HG02870 (cell line): Measurements from ENCODE around the gene PPIE.
"Not testable (repeated sequence)": the region's sequence is repeated elsewhere in the genome, so short reads cannot be mapped to it uniquely, and the experiment has no call there.

Experiments used
- ATAC-seq: cut with Tn5 transposase; IDR thresholded peaks from one replicate; pipeline ENCODE4 v1.9.1; 2021; ENCODE audit warnings: mild to moderate bottlenecking, moderate library complexity; ENCODE audit not compliant: unreplicated experiment

The PPIE gene

GRCh38 chr1:39757501-39757900 lies 18.8 kb downstream of the PPIE start:
- no peak for ATAC-seq

GRCh38 chr1:39758556-39759435 lies 20.1 kb downstream of the PPIE start:
- ATAC-seq = no peak

- no peak for ATAC-seq
Measured at GRCh38 chr1:39759436-39759726, 20.7 kb downstream of the PPIE start.

GRCh38 chr1:39760074-39761008 lies 21.7 kb downstream of the PPIE start:
- ATAC-seq = no peak

- ATAC-seq = no peak
Measured at GRCh38 chr1:39761016-39761415, 22.3 kb downstream of the PPIE start.

- ATAC-seq = no peak
Measured at GRCh38 chr1:39761557-39762260, 23.0 kb downstream of the PPIE start.

GRCh38 chr1:39762550-39763540 lies 24.2 kb downstream of the PPIE start:
- no peak for ATAC-seq

GRCh38 chr1:39763619-39764374 lies 25.1 kb downstream of the PPIE start:
- not testable (repeated sequence) for ATAC-seq

- ATAC-seq = not testable (repeated sequence)
Measured at GRCh38 chr1:39764512-39764911, 25.8 kb downstream of the PPIE start.

GRCh38 chr1:39766466-39766865 lies 27.8 kb downstream of the PPIE start:
- not testable (repeated sequence) for ATAC-seq

- not testable (repeated sequence) for ATAC-seq
Measured at GRCh38 chr1:39769502-39769901, 30.8 kb downstream of the PPIE start.

GRCh38 chr1:39770100-39771021 lies 31.7 kb downstream of the PPIE start:
- ATAC-seq = not testable (repeated sequence)

GRCh38 chr1:39771022-39771532 lies 32.4 kb downstream of the PPIE start, which contains the start of gene OXCT2:
Gene OXCT2 (minus strand): TSS chr1:39771348. CDS start chr1:39771255, 93 bp downstream.
- not testable (repeated sequence) for ATAC-seq

- not testable (repeated sequence) for ATAC-seq
Measured at GRCh38 chr1:39773369-39773979, 34.8 kb downstream of the PPIE start.

GRCh38 chr1:39775141-39775540 lies 36.5 kb downstream of the PPIE start:
- ATAC-seq = not testable (repeated sequence)

- peak; percentile 39 for ATAC-seq
Measured at GRCh38 chr1:39775676-39776399, 37.2 kb downstream of the PPIE start.

GRCh38 chr1:39776400-39776713 lies 37.7 kb downstream of the PPIE start:
- ATAC-seq = peak; percentile 36
